HG03097 (cell line): ENCODE measurements around the gene PKMYT1.
A peak's percentile ranks its signal among the peaks of the same experiment; 100 is the strongest.

Source experiments
- ATAC-seq: cut with Tn5 transposase; IDR thresholded peaks from one replicate; pipeline ENCODE4 v1.9.1; 2021; ENCODE audit not compliant: unreplicated experiment, low FRiP score

Gene PKMYT1

DNA sequence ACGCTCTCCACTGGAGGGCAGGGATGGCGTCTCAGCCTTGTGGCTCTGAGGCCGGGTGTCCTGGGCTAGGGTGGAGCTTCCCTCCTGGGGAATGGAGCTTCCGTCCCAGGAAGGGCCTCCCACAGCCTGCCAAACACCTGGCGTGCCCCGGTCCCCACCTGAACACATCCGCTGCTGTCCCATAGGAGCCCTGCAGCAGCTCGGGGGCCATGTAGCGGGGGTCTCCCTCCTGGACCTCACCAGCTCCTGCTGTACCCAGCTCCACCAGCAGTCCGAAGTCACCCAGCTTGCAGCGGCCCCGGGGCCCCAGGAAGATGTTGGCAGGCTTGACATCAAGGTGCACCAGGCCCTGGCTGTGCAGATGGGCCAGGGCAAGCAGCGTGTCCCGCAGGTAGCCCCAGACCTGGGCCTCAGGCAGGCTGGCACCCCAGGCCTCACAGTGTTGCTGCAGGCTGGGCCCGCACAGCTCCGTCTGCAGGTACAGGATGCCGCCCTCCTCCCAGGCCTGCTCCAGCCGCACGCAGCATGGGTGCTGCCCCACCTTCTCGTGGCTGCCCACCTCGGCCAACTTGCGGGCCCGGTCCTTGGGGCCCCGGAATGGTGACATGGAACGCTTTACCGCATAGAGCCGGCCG lies 5.0 kb downstream of the PKMYT1 start:
- ATAC-seq: no peak

DNA sequence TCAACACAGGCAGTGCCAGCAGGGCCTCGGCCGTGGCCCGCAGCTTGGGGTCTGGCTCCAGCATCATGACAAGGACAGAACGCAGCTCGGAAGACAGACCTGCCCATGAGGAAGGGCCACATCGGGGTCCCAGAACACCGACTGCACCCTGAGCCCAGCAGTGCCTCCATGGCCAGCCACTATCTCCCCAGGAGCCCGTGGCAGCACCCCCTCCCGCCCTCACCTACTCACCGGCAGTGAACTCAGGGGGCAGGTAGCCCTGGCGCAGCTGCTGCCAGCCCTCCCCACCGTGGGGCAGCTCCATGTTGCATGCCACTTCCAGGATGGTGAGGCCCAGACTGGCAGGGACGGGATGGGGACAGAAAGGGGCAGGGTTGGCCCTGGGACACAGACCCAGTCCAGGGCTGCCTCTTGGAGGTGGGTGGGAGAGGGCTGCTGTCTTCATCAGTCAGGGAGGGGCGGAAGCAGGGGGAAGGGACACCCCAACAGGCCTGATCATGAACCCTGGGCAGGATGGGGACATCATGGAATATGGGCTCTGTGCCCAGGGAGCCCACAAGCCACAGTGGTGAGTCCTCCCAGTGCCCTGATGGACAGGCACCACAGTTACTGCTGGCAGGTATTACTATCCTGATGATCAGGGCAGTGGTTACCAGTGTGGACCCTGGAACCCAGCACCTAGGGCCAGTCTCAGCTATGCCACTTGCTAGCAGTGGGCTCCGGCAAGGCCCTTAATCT lies 5.8 kb downstream of the PKMYT1 start:
- ATAC-seq: no peak

DNA sequence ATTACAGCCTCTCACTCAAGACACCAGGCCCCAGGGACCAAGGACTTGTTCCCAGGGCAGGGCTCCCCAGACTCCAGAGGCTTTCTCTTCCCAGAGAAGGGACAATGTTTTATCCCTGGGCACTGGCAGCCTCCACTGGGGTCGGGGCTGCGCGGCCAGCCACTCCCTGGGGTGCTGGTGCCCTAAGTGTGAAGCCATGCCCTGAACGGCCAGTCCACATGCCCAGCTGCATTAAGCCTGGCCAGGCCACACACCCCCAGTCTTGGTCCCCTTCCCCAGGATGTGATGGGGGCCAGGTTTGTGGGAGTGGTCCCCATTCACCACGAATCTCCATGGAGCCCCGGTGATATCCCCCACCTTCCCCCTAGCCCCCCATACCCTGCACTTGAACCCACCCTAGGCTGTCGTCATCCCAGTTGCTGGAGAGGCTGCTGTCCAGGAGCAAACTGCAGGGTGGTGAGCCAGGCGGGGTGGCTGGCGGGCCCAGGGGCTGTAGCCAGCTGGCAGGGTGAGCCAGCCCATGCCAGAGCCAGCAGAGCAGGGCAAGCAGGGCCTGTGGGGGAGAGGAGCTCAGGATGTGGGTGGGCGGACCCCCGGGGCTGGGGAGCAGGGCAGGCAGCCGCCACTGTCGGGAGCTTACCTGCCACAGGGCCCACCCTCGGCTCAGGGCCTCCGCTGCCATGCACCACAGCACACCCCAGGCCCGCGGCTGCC lies 6.5 kb downstream of the PKMYT1 start:
- ATAC-seq: no peak

DNA sequence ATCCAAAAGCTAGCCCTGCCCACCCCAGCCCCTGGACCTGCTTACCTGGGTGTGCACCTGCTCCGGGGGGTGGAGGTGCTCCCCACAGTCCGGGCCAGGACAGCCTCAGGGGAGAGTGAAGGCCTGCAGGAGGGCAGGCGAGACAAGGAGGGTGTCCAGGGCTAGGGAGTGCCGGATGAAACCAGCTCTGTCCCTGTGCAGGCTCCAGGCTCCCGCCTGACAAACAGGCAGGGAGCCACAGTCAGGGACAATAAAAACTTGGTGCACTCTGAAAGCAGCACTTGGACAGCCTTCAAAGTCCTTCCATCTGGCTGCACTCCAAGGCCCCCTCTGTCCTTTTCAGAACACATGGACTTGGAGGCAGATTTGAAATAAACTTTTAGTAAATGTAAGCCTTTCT lies 7.2 kb downstream of the PKMYT1 start:
- no peak for ATAC-seq

GRCh38 chr16:2971985-2972784 lies 8.1 kb downstream of the PKMYT1 start:
- no peak for ATAC-seq

- no peak for ATAC-seq
These were observed 8.9 kb downstream of the PKMYT1 start for GRCh38 chr16:2971134-2971984.

- ATAC-seq: no peak
These were observed 9.7 kb downstream of the PKMYT1 start for GRCh38 chr16:2970563-2970962.

DNA sequence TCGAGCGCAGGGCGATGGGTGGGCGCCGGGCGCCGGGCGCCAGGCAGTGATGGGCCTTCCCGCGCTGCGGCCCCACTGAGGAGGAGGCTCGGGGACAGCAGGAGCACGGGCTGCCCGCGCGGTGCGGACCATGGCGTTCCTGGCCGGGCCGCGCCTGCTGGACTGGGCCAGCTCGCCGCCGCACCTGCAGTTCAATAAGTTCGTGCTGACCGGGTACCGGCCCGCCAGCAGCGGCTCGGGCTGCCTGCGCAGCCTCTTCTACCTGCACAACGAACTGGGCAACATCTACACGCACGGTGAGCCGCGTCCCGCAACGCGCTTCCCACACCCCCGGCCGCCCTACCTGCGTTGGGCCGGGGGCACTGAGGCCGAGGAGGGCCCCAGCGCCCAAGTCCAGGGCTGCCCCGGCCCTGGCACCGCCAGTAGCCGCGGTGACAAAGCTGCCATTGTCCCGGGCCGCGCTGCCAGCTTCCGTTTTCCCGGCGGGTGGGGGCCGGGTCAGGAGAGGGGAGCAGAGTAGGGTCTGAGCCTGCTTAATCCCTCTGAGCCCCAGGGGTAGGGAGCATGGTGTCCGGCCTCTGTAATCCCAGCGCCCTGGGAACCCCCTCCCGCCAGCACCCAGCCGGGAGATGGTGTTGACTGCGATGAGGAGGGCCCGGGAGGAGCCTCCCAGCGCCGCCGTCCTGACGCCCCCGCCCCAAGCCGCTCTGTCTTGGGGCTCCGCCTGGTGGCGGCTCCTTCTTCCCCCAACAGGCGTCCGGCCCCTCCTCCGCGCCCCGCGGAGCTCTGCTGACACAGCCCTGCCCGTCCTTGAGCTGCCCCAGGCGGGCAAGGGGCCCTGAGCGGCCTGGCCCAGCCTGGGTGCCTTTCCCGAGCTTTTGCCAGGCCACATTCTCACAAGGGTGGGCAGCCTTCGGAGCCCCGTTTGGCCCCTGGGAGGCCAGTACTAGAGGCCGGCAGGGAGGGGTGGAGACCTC lies 10.4 kb downstream of the PKMYT1 start:
- no peak for ATAC-seq

DNA sequence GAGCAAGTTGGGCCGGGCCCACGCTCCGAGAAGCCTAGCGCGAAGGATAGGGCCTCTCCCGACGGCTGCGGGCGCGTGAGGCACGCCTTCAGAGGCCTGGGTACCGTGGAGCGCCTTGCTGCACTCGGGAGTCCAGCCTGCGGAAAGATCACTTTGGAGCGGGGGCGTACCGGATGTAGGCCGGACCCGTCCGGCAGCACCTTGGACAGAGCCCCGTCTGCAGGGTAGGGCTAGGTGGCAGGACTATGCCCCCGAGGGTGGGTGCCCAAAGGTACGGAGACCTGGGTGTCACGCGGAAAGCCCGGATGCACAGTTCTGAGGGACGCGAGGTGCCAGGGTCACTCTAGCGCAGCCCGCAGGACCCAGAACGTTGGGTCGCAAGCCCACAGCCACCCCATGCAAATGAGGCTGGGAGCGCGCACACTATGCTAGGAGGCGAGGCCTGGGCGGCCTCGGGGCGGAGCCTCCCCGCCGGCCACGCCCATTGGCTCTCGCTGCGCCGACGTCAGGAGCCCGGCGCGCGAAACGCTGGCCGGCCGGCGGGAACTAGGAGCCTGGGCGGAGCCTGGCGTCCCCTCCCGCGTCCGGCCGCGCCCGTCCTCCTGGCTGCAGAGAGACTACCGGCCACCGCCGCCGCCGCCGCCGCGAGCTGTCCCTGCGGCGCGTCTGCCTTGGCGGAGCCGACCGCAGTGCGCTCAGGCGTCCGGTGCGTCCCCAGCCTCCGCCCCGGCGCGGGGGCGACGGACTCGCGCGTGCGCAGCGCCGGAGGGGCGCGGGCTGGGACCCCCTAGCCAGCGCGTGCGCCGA lies 11.3 kb downstream of the PKMYT1 start, which contains the start of gene PAQR4:
Gene PAQR4, plus strand, starts transcription at position 611 of the 807 bp plus-strand sequence. CDS start 327 bp downstream, outside the sequence.
- ATAC-seq: peak; percentile 62

GRCh38 chr16:2968368-2968737 lies 11.9 kb downstream of the PKMYT1 start:
- ATAC-seq: no peak

GRCh38 chr16:2967721-2968161 lies 12.5 kb downstream of the PKMYT1 start:
- no peak for ATAC-seq

- ATAC-seq: no peak
These were observed 13.0 kb downstream of the PKMYT1 start for GRCh38 chr16:2967211-2967631.

DNA sequence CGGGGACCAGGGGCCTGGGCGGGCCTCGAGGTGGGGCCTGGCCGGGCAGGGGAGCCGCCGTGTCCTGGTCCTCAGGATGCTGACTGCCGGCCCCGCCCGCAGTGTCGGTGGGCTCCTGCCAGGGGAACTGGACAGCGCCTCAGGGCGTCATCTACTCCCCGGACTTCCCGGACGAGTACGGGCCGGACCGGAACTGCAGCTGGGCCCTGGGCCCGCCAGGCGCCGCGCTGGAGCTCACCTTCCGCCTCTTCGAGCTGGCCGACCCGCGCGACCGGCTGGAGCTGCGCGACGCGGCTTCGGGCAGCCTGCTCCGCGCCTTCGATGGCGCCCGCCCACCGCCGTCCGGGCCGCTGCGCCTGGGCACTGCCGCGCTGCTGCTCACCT lies 13.4 kb downstream of the PKMYT1 start:
- no peak for ATAC-seq

GRCh38 chr16:2966043-2966807 lies 14.0 kb downstream of the PKMYT1 start:
- no peak for ATAC-seq

GRCh38 chr16:2964475-2965336 lies 15.5 kb downstream of the PKMYT1 start:
- ATAC-seq: no peak
